ENCODE data around the gene CUL1.
"Not testable (repeated sequence)": the region's sequence is repeated elsewhere in the genome, so short reads cannot be mapped to it uniquely, and the experiment has no call there.

Gene CUL1

DNA sequence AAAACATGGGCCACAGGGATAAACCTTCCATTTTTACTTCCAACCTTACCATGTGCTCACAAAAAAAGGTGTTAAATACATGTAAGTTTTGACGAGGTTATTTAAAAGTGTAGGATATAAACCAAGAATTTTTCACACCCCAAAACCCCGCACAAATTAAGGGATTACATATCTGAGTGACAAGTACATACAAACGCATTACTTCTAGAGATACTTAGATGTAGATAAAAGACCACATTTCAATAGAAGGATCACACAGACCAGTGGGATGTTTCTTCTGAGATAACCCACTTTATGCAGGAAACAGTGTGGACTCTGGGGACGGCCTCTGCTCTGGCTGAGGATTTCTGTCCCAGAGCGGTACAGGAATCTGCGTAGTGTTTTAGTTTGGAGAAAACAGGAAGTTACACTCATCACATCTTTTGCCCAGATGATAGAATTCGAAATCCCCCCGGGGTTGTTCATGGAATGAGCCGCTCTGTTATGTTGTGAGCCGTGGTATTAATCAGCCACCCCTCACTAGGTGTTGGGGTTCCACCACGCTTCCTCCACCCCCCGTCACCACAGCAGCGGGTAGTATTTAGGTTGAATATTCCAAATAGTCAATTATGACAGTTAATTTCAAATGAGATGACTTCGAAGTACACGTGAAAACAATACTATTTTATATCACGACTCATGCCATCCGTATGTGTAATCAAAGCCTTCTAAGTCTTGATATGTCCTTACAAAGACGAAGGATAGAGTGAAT is 1.3 kb upstream of the CUL1 start:
- DNase-seq (ENCODE audit: low spot score), result no peak

DNA sequence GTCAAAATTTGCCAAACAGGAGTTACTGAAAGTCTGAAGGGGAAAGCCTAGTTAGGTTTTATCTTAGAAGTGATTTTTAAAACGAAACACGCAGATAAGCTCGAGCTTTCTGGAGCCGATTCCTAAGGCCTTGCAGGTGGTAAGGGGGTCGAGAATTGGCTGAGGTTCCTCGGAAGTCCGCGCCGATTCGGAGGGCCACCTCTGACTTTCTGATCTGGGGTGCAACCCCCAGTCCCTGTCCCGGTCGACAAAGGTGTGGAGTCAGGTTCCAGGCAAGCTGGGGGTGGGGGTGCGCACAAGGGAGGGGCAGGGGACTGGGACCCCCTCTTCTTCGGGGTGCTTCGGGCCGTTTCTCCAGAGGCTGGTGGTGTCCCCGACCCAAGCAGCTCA is 701 bp upstream of the CUL1 start:
- DNase-seq (ENCODE audit: low spot score), result peak; percentile 77

DNA sequence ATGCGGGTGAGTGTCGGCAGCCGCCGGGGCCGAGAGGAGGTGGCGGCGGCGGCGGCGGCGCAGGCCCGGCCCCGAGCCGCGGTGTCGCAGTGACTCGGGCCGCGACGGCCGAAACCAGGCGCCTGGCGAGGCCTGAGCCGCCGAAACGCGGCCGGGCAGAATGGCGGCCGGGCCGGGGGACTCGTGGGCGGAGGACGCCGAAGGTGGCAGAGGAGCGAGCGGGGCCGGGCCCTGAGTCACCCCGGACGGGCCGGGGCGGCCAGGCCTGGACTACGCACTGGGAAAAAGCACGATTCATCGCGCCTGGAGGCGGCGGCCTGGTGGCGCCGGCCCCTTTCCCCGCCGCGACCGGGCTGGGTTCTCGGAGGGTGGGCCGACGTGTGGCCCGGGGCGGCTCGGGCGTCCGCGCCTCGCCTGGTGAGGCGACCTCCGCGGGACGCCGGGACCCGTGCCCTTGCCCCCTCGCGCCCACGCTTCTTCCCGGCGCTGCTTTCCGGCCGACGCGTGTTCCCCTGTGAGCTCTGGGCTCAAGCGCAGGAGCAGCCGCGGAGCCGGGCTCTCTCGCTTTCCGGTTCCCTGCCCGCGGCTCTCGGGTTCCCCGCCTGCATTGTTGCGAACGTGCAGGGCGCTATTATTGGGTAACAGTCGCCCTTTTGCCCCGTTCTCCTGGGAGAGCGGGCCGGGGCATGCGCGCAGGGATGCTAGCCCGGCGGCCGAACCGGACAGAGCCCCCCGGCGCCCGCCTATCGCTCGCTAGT is 500 bp downstream of the CUL1 start:
- DNase-seq (ENCODE audit: low spot score), result peak; percentile 71

DNA sequence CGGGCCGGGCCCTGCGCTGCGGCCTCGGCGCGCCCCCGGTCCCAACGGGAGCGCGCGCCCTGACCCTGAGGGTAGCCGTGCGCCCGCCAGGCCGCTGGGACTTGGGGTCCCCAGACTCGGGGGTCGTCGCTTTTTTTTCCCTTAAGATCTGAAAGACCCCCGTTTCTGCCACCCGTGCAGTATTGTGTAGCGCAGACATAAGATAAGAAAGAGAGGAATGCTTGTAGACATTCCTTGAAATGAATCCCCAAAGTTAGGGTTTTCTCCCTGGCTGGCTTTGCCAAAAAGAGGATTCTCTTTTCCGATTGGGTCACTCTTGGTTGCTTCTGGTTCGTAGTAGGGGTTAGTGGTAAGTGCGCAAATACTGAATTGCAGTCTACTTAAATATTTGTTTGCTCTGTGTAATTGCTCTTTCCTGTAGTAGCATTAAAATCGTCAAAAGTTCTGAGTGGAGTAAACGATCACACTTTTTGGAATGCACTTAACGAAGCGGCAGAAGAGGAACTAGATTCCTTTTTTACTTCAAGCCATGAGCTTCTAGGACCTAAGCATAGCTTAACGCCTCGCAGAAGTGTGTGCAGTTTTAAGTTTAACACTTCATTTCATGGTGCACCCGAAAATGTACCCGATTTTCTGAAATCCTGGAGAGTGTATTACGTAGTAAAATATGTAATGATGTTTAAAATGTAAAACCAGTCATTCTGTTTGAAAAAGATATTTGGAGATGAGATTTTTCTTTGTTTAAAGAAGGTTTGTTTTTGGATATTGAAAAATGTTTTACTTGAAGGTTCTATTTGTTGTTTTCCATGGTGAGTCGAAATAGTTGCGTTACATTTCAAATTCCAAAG is 1.3 kb downstream of the CUL1 start:
- DNase-seq (ENCODE audit: low spot score), result peak; percentile 70

DNA sequence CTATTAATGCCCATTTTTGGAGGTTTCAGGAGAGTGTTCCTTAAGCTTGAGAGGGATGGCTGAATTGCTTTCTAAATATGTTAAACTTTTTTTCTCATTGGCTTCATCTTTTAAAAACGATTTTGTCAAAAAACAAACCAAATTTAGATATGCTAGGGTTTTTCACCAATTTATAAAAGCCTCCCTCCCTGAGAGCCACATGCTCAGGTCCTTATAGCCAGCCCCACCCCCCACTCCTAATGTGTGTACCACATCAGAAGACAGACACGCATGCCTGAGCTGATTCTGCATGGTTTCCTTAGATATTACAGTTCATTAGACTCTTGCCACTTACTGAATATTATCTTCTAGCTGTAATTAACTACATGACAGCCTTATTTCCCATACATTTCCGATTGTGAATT is 2.0 kb downstream of the CUL1 start:
- DNase-seq (ENCODE audit: low spot score), result no peak

DNA sequence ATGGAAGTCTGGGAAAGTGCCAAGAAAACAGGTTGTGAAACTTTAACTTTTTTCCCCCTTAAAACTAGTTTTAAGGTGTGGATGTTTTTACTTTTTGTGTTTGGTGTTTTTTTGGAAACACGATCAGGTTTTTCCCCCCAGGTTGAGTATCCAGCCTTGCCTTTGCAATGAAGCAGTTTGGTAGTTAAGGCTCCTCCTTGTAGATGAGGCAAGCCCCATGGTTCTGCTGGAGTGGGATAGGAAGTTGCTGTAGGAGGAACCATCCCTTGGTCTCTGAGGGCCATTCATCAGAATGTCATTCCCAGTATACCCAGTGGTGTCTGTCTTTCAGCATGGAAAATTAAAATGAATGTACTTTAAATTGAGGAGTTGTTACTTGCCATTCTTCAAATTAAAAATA is 2.7 kb downstream of the CUL1 start:
- DNase-seq (ENCODE audit: low spot score), result no peak

DNA sequence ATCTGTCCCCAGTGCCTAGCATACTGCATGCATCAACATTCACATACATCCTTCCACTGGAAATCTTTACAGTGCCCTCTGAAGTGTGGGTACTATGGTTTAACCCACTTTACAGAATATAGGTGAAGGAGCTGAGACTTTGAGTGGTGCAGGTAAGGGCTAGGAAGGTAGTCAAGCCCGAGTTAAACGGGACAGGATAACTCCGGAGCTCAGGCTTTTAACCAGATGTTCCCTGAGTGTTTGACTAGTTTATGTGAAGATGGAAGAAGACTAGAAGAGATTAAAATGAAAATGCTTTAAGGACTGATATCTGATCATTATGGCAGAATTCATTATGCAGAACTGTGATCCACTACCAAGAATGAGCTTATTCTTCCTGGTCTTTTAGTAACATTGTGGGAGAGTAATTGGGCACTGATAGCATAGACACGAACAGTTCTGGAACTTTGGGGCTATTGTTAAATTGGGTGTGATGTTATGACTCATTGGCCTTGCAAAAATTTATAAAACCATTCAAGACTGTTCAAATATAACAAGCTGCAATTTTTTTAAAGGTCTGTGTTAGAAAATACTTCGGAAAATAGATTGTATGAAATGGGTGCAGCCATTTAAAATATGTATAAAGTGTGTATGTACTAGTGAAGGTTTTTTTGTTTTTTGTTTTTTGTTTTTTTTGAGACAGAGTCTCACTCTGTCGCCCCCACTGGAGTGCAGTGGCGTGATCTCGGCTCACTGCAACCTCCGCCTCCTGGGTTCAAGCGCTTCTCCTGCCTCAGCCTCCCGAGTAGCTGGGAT is 4.4 kb downstream of the CUL1 start:
- DNase-seq (ENCODE audit: low spot score), result no peak

DNA sequence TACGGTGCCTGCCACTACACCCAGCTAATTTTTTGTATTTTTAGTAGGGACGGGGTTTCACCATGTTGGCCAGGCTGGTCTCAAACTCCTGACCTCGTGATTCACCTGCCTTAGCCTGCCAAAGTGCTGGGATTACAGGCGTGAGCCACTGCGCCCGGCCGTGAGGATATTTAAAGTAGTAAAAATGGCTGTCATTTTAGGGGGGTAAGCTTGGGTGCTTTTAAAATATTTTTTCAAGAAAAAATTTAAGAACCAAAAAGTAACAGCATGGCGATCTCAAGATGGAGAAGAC is 4.9 kb downstream of the CUL1 start:
- not testable (repeated sequence) for DNase-seq (ENCODE audit: low spot score)

DNA sequence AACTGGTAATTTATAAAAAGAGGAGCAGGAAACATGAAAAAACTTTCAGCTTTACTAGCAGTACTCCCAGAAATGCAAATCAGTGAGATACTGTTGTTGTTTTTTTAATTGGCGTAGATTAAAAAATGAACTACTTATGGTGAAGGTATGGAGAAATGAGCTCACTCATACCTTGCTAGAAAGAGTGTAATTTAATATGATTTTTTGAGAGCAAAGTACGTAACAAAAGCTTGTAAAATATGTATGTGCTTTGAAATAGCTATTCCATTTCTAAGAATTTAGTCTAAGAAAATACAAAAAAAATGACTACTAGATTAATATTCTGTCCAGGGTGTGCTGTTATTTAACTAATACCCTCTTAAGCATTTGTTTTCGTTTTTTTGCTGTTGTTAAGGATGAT is 5.5 kb downstream of the CUL1 start:
- DNase-seq (ENCODE audit: low spot score), result no peak

DNA sequence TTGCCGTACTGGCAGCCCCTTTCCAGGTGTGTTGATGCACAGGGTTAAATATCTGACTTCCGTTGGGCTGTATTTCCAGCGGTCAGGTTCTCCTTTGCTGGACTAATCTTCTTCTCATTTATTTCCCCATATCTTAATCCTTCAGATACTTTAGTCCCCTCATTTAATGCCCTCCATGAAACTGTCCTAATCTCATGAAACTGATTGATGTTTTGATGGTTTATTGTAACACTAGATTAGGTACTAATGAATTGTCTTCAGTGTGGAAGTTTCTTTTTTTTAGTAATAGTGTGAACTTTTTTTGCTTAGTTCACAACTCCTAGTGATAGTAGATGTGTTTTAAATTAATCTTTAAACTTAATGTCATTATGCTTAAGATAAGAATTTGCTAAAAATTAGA is 6.3 kb downstream of the CUL1 start:
- DNase-seq (ENCODE audit: low spot score), result no peak

DNA sequence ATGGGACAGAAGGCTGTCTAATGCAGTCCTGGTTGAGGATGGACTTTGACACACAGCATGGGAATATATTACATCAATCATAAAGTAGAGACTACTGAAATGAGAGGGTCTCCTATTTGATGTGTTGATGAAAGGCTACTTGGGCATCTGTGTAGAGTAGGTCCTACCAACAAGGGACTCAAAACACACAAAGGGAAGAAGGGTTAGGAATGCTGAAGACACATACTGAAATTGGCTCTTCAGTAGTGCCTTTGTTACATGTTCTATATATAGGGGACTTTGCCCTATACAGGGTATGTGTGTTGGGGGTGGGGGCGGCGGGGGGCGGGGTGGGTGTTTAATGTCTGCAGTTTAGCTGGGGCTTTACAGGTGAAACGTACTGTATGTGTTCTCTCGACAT is 7.7 kb downstream of the CUL1 start:
- DNase-seq (ENCODE audit: low spot score), result no peak

DNA sequence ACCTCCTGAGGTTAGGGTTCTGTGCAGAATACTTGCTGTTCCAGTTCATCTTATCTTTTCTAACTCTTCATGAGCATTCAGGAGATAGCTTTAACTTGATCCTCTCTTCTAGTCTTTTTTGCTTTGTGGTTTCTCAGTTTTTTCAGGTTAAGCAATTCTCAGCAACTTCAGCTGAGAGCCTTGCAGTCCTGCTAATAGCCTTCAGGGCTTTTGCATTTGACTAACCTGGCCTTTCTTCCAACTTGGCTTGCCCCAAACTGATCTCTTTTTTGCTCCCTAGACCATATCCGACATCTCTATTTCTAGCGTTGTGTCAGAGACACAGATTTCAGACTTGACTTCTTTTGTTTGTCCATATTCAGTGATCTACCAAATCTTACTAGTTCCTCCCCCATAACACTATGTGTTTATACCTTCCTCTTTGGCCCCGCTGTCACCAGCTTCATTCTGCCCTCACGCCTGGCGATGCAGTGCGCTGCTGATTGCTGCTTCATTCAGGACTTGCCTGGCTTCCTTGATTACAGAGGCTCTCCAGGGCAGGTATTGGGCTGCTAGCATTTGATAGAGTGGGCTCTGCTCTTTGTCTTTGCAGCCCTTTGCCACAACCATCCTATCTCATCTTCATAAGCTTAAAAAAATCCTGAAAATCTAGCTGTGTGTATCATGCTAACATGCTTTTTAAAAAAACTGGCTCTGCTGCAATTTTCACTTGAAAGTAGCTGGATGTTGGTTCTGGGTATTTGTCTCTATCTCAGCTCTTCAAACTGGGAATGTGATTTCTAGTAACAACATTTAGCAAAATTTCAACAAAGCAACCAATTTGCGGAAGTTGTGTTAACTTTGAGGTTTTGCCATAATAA is 9.6 kb downstream of the CUL1 start:
- no peak for DNase-seq (ENCODE audit: low spot score)

DNA sequence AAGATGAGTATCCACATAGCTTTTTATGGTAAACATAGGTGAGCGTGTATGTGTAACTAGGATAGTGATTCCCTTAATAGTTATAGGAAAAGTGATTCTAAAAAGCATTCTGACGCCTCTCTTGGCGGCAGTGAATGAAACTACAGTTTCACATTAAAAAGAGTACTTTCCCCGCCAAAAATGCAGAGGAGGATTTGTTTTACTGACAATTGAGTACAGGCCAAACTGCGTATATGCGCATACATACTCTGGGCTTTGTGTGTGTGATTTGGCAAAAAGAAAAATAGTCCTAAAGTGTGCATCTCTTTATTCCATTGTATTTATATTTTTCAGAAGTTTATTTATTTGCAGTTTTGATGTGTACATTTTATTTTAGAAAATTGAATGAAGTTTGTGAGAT is 10.3 kb downstream of the CUL1 start:
- DNase-seq (ENCODE audit: low spot score), result no peak

DNA sequence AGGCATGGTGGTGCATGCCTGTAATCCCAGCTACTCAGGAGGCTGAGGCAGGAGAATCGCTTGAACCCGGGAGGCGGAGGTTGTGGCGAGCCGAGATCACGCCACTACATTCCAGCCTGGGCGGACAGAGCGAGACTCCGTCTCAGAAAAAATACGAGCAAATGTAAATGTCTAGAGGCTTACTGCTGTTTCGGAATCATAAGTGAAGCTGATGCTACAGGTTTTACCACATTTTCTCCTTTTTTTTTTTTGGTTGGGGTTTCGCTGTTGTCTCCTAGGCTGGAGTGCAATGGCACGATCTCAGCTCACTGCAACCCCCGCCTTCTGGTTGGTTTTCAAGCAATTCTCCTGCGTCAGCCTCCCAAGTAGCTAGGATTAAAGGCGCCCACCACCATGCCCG is 11.7 kb downstream of the CUL1 start:
- DNase-seq (ENCODE audit: low spot score), result not testable (repeated sequence)

DNA sequence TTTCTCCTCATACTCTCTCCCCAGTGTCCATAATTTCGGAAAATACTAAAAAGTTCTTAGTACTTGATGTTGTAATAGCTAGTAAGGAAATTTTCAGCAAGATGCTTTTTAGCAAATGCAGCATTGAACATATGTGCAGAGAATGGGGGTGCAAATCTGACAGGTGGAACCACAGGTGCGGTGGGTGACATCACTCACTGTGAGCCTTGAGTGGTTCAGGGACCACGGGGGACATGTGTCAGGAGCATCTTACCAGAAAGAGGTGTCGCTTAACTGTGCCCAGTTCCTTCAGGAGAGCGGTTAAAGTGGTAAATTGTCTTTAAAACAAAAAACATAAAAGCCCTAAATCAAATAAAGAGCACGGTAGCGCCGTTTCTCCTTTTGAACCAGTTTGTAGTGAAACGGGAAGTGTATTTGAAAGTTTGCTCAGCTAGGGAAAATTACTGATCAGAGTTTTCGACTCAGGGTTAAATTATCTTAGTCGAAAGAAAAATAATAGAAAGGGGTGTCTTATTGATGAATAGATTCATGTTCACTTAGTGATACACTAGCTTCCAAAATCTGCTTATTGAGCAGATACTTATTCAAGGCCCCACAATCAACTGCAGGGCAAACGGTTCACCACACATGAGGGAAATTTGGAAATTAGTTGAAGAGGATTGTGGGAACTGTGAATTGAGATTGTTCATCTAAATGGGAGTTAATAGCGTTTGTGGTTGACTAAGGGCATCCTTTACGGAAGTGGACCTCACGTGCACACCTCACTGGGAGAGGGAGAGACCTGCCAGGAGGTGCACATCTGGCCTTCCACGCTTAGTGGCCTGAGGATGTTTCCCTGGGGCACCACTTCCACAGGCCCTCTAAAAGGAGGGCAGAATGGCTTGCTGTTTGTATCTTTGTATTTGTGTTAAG is 12.7 kb downstream of the CUL1 start:
- no peak for DNase-seq (ENCODE audit: low spot score)

DNA sequence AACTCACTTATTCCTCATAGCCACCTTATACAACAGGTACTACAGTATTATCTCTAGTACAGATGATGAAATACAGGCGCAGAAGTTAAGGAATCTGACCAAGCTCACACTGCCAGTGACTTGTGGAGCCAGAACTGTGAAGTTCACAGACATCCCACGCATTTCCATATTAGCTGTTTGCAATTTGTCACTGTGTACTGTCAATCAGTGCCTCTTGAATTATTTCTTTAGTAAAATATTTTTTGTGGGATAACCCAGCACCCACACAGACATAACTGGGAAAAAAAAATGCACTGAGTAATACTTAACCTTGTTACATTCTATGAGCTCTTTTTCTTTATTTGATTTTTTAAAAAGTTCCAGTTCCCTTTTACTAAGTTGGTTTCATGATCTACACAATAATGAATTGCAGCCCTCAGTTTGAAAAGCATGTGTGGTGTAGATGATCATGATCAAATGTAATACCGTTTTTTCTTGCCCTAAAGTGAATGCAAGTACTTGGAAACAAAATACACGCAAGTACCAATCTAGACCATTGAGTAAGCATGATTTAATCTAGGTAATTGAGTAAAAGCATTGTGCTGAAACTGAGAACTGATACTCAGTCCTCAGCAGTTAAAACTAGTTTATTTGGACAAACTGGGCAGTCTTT is 14.1 kb downstream of the CUL1 start:
- no peak for DNase-seq (ENCODE audit: low spot score)

DNA sequence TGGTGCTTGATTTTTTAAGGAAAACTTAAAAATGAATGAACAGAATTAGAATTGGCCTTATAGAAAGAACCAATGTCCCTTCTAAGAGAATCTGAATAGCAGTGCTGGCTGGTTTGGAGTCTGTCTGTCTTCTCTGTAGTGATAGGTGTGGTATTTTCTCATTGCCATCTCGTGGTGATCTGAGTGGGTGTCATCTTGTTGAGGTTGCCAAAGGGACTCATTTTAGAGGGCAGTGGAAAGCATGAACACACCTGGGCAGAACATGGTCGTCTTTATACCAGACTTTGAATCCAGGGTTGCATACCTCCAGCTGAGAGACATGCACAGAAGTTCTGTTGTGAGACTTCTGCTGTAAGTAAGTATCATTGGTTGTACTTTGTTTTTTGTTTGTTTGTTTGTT is 15.8 kb downstream of the CUL1 start:
- no peak for DNase-seq (ENCODE audit: low spot score)

DNA sequence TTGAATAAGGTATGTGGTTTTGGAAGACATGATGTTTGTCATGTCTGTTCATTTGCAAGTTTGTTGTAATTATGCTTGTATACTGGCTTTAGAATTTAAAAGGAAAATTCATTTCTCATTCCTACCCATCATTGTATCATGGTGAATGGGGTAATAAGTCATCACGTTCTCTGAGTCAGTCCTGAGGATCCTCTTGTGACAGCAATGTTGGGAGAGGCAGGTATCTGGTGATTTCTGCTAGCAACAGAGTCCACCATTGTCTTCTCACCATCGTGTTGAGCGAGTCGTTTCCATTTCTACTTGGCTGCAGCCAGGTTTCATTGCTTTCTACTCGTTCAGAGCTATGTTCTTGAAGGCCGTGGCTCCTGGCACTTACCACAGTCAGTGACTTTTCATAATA is 16.3 kb downstream of the CUL1 start:
- no peak for DNase-seq (ENCODE audit: low spot score)

DNA sequence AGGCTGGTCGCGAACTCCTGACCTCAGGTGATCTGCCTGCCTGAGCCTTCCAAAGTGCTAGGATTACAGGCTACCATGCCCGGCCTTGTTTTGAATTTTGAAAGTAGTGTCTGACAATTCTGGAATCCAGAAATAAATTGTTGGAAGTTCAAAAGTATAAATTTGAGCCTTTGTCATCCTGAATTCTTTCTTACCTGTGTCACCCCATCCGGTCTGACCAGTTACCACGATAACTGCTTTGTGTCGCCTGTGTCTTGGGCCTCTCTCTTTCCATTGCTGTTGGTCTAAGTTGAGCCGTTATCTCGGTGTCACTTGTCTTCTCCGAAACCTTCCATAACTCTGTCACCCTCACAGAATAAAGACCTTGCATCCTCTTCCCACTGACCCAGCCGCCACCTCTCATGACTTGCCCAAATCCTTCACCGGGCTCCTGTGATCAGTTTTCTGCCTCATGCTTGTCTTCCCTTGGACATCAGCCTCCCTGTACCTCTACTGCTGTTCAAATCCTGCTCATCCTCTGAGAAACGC is 18.6 kb downstream of the CUL1 start:
- no peak for DNase-seq (ENCODE audit: low spot score)

Data from left forelimb (tissue), 1 donor.